ENCODE results near the gene PSME1. TPM values are rescaled to one million over a fixed set of nuclear protein-coding genes. Genes with fewer than 3 reads are reported as not detected.

The PSME1 gene
- total and polyA plus RNA-seq, 2 of the 13 experiments (the other 11 are each of a cell fraction or from before 2014, with no cell fraction given): 159 to 608 TPM

- TF ChIP-seq KLF15 (CRISPR knock-in tag; IDR thresholded peaks at IDR 0.05; ENCODE audit: borderline replicate concordance) (peak; percentile 97), NR3C1 (CRISPR knock-in tag; IDR thresholded peaks at IDR 0.05) (no peak), ZNF367 (CRISPR knock-in tag; IDR thresholded peaks at IDR 0.05; ENCODE audit: borderline replicate concordance) (no peak; the same call in 1 of the 2 replicates), NCOA1 (CRISPR knock-in tag; IDR thresholded peaks at IDR 0.05) (no peak), MZF1 (CRISPR knock-in tag; IDR thresholded peaks at IDR 0.05; ENCODE audit: borderline replicate concordance) (peak; percentile 97), ZNF709 (CRISPR knock-in tag; IDR thresholded peaks at IDR 0.05) (no peak), CENPT (CRISPR knock-in tag; IDR thresholded peaks at IDR 0.05; ENCODE audit: low read depth) (peak; percentile 96), TGIF2 (CRISPR knock-in tag; IDR thresholded peaks at IDR 0.05) (peak; percentile 86; the same call in 1 of the 2 replicates), ZNF614 (CRISPR knock-in tag; IDR thresholded peaks at IDR 0.05; ENCODE audit: borderline replicate concordance) (peak; percentile 95), MXD1 (CRISPR knock-in tag; IDR thresholded peaks at IDR 0.05) (peak; percentile 95), HMGXB3 (CRISPR knock-in tag; IDR thresholded peaks at IDR 0.05; ENCODE audit: borderline replicate concordance) (no peak), ATM (IDR thresholded peaks at IDR 0.05; ENCODE audit: borderline replicate concordance) (no peak), ZFP91 (CRISPR knock-in tag; IDR thresholded peaks at IDR 0.05; ENCODE audit: borderline replicate concordance) (no peak), PHF8 (CRISPR knock-in tag; IDR thresholded peaks at IDR 0.05) (peak; percentile 96), PCBP2 (optimal IDR thresholded peaks at IDR 0.05; ENCODE audit: low read depth, low read length, poor library complexity, severe bottlenecking) (no peak), ZBTB14 (CRISPR knock-in tag; IDR thresholded peaks at IDR 0.05) (peak; percentile 43; the same call in 1 of the 2 replicates), SAP130 (CRISPR knock-in tag; IDR thresholded peaks at IDR 0.05; ENCODE audit: low read depth) (peak; percentile 97), NBN (conservative IDR thresholded peaks at IDR 0.05) (no peak), ZNF430 (CRISPR knock-in tag; IDR thresholded peaks at IDR 0.05) (no peak), ZNF326 (CRISPR knock-in tag; IDR thresholded peaks at IDR 0.05; ENCODE audit: borderline replicate concordance) (no peak), KDM6A (CRISPR knock-in tag; IDR thresholded peaks at IDR 0.05; ENCODE audit: low read depth) (no peak), E2F1 (CRISPR knock-in tag; IDR thresholded peaks at IDR 0.05) (peak; percentile 94)
These were observed 5.3 kb downstream of the PSME1 start, which contains the start of gene EMC9 (continued) for GRCh38 chr14:24141097-24141880.

Data from HepG2 (cell line).